Transverse colon (tissue), 4 donors: ENCODE results near the gene DTNBP1. TPM values are rescaled to one million over a fixed set of nuclear protein-coding genes. Genes with fewer than 3 reads are reported as not detected.
A peak's percentile ranks its signal among the peaks of the same experiment; 100 is the strongest.

Experiments used
- DNase-seq: peaks from one replicate; pipeline ENCODE4 v3.0.0-alpha.2; 2019
- H3K27ac ChIP-seq, 4 donors: fragments of 200-600 bp; sonication (generic); 2 replicates each; pipeline ENCODE4 v1.5.1; 2016 to 2018; ENCODE audit warnings: inconsistent platforms in 4 of 4
- H3K27me3 ChIP-seq: fragments of 200-600 bp; sonication (generic); 2 replicates; pipeline ENCODE4 v1.5.1; 2017; ENCODE audit warnings: inconsistent platforms
- H3K36me3 ChIP-seq, 4 donors: fragments of 200-600 bp; sonication (generic); 2 replicates each; pipeline ENCODE4 v1.5.1; 2017 to 2019; ENCODE audit warnings: inconsistent platforms in 4 of 4
- H3K4me1 ChIP-seq, 4 donors: fragments of 200-600 bp; sonication (generic); 2 replicates each; pipeline ENCODE4 v1.5.1; 2017 to 2020; ENCODE audit warnings: inconsistent platforms in 4 of 4
- H3K4me3 ChIP-seq, 4 donors: fragments of 200-600 bp; sonication (generic); 1 replicate in 1 of 4; 2 replicates in 3 of 4; pipeline versions ENCODE4 v1.5.1 to v1.6.1; 2017 to 2019; ENCODE audit warnings: inconsistent platforms in 4 of 4
- H3K9me3 ChIP-seq, 2 donors: fragments of 200-600 bp; sonication (generic); 2 replicates each; pipeline ENCODE4 v1.5.1; 2017 to 2019; ENCODE audit warnings: inconsistent platforms in 2 of 2
- EP300 ChIP-seq: sonication (generic); formaldehyde crosslinking; IDR thresholded peaks from one replicate; pipeline ENCODE4 v1.6.1; 2017; ENCODE audit warnings: antibody characterized with exemption, low read depth
- POLR2A ChIP-seq: fragments of 450-650 bp; IDR thresholded peaks from one replicate; pipeline ENCODE4 v1.6.1; 2016; ENCODE audit warnings: antibody characterized with exemption, mild to moderate bottlenecking, moderate library complexity
- POLR2AphosphoS5 ChIP-seq, 3 donors: sonication (generic); formaldehyde crosslinking; IDR thresholded peaks; one replicate each; pipeline ENCODE4 v1.6.1; 2016; ENCODE audit warnings: antibody characterized with exemption in 3 of 3
- WGBS, 2 donors: methylation state at CpG; one replicate each; pipeline ENCODE4 v1.1.5; 2018; ENCODE audit warnings: low coverage in 1 of 2; 5-methylcytosine and 5-hydroxymethylcytosine counted together
- in situ Hi-C, 4 donors: fragments of 200-750 bp; cut with MboI; loops; one replicate each; pipeline versions ENCODE4 v1.15.0 to v1.15.1; 2017; ENCODE audit warnings: low sequenced_read_pairs in 3 of 4, low pct_ligation_motif_present in 1 of 4, low pct_unique_long_range_greater_than_20kb in 1 of 4
- intact Hi-C: fragments of 100-400 bp; cut with DNase I; formaldehyde crosslinking; loops from one replicate; pipeline ENCODE4 v1.15.1; 2023; ENCODE audit warnings: low total_unique reads
- total RNA-seq, 4 donors: library from RNA; depleted of rRNA; stranded (reverse); fragments of >200 nt; gene quantifications; one replicate each; pipeline ENCODE4 v1.1.0, GENCODE V29; 2016
- TF ChIP-seq, protein P1 (sequence below), 5 experiments: fragments of 200-600 bp in 3 of 5; fragments of 450-650 bp in 2 of 5; sonication (generic) in 3 of 5; IDR thresholded peaks; 1 replicate in 2 of 5; 2 replicates in 3 of 5; pipeline ENCODE4 v1.5.1; 2016 to 2017; ENCODE audit warnings: antibody characterized with exemption in 5 of 5, inconsistent platforms in 3 of 5, mild to moderate bottlenecking in 2 of 5, moderate library complexity in 1 of 5

Gene DTNBP1
- total RNA-seq, 4 donors from 2014 or later = 6.0 to 20.3 (median 16.0) TPM

DNA sequence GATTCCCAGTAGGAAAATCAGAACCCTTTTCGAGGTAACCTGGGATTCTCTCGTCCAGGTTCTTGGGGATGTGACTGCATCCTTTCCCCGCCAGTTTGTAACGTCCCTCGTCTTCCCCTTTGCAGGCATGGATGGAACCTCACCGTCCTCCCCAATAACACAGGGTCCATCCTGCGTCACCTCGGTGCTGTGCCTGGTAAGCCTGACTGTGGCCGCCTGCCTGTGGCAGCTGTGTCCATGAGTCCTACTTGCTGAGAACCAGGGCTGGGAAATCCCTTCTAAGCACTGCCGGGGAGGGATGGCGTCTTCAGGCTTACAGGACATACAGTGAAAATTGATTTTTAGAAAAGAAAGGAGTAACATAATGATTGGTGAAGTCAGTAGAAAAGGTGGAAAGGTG is 155.6 kb downstream of the DTNBP1 start:
- no peak overlapping the region for H3K27ac ChIP-seq
- in situ Hi-C loops (loop anchor here in 1 of 4 donors (25.0 kb wide), 1 partner anchor 105 kb away; no protein-coding TSS in a partner anchor), intact Hi-C loops (loop anchor here (10.0 kb wide), 1 partner anchor 118 kb away; no protein-coding TSS in a partner anchor)
- 97% methylated on average over 11 of the region's 11 CpGs; no CpG with 5 or more reads in 1 of the 2 donors for WGBS, 2 donors
- no peak overlapping the region for H3K4me3 ChIP-seq
- DNase-seq = no peak
- H3K9me3 ChIP-seq = no peaks in the 10 kb centered on the region
- H3K27me3 ChIP-seq = no peaks in the 10 kb centered on the region
- H3K4me1 ChIP-seq = peaks cover 5 to 22% (median 7%) of the 10 kb centered on the region in 4 donors
- H3K36me3 ChIP-seq = peaks cover 0 to 12% (median 3%) of the 10 kb centered on the region in 4 donors
- no peak for TF ChIP-seq POLR2A
- no peak for TF ChIP-seq POLR2AphosphoS5 (IDR thresholded peaks at IDR 0.05)
- TF ChIP-seq, protein P1, sequence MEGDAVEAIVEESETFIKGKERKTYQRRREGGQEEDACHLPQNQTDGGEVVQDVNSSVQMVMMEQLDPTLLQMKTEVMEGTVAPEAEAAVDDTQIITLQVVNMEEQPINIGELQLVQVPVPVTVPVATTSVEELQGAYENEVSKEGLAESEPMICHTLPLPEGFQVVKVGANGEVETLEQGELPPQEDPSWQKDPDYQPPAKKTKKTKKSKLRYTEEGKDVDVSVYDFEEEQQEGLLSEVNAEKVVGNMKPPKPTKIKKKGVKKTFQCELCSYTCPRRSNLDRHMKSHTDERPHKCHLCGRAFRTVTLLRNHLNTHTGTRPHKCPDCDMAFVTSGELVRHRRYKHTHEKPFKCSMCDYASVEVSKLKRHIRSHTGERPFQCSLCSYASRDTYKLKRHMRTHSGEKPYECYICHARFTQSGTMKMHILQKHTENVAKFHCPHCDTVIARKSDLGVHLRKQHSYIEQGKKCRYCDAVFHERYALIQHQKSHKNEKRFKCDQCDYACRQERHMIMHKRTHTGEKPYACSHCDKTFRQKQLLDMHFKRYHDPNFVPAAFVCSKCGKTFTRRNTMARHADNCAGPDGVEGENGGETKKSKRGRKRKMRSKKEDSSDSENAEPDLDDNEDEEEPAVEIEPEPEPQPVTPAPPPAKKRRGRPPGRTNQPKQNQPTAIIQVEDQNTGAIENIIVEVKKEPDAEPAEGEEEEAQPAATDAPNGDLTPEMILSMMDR (IDR thresholded peaks at IDR 0.05) = no peak
- TF ChIP-seq EP300 = no peak

- in situ Hi-C loops (loop anchor here in 1 of 4 donors (25.0 kb wide), 1 partner anchor 106 kb away; no protein-coding TSS in a partner anchor), intact Hi-C loops (loop anchor here (10.0 kb wide), 1 partner anchor 119 kb away; no protein-coding TSS in a partner anchor)
- no peak for DNase-seq
- no peaks in the 10 kb centered on the region for H3K27me3 ChIP-seq
- WGBS, 2 donors = 88% methylated on average over 7 of the region's 7 CpGs; no CpG with 5 or more reads in 1 of the 2 donors
- H3K27ac ChIP-seq = peak overlapping the region in 1 of 4 donors; percentile 66
- H3K4me3 ChIP-seq = no peak overlapping the region
- TF ChIP-seq EP300 (no peak), POLR2A (no peak), POLR2AphosphoS5 (IDR thresholded peaks at IDR 0.05) (no peak)
- TF ChIP-seq, protein P1 (IDR thresholded peaks at IDR 0.05) = no peak
- H3K36me3 ChIP-seq = peaks cover 0 to 11% (median 0%) of the 10 kb centered on the region in 4 donors
- H3K9me3 ChIP-seq = no peaks in the 10 kb centered on the region
- H3K4me1 ChIP-seq = peaks cover 5 to 28% (median 7%) of the 10 kb centered on the region in 4 donors
Observed at GRCh38 chr6:15506066-15506465, 156.8 kb downstream of the DTNBP1 start.

DNA sequence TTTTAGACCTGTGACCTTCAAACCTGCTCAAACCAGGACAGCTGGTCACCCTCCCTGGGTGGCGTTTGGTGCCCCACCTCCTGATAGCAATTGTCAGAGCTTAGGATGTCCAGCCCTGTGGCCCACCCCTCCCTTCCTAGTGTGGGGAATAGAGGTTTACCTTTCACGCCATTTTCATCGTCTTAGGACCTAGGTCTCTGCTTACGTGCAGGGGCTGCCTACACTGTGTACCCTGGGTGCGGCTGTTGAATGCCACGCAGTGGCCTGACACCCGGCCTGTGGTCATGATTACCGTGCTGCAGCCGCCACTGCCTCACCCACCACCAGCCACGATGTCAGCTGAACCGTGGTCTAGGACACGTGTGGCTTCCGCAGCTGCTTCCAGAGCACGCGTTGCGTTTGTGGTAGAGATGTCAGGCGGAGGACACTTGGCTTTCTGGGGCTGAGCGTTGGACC is 157.3 kb downstream of the DTNBP1 start:
- peaks cover 5 to 28% (median 7%) of the 10 kb centered on the region in 4 donors for H3K4me1 ChIP-seq
- TF ChIP-seq POLR2AphosphoS5 (IDR thresholded peaks at IDR 0.05) = no peak
- TF ChIP-seq EP300 = no peak
- TF ChIP-seq POLR2A = no peak
- TF ChIP-seq, protein P1 (IDR thresholded peaks at IDR 0.05) = no peak
- 90% methylated on average over 15 of the region's 18 CpGs; no CpG with 5 or more reads in 1 of the 2 donors for WGBS, 2 donors
- intact Hi-C loops = loop anchor here (10.0 kb wide), 1 partner anchor 119 kb away; no protein-coding TSS in a partner anchor
- H3K4me3 ChIP-seq = peak overlapping the region in 1 of 4 donors; percentile 3
- H3K27ac ChIP-seq = peak overlapping the region; percentile 63 to 78 (median 66)
- in situ Hi-C loops = loop anchor here in 1 of 4 donors (25.0 kb wide), 1 partner anchor 107 kb away; no protein-coding TSS in a partner anchor
- H3K9me3 ChIP-seq = no peaks in the 10 kb centered on the region
- peak; percentile 8 for DNase-seq
- H3K27me3 ChIP-seq = no peaks in the 10 kb centered on the region
- peaks cover 0 to 14% (median 0%) of the 10 kb centered on the region in 4 donors for H3K36me3 ChIP-seq

GRCh38 chr6:15504581-15505350 is 158.1 kb downstream of the DTNBP1 start:
- H3K27me3 ChIP-seq = no peaks in the 10 kb centered on the region
- in situ Hi-C loops (loop anchor here in 1 of 4 donors (25.0 kb wide), 1 partner anchor 108 kb away; no protein-coding TSS in a partner anchor), intact Hi-C loops (loop anchor here (10.0 kb wide), 1 partner anchor 120 kb away; no protein-coding TSS in a partner anchor)
- peak overlapping the region in 2 of 4 donors; percentile 3 to 6 for H3K4me3 ChIP-seq
- TF ChIP-seq POLR2AphosphoS5 (IDR thresholded peaks at IDR 0.05) = peak; percentile 9 to 57 (median 40)
- TF ChIP-seq, protein P1 (IDR thresholded peaks at IDR 0.05) = no peak
- peak; percentile 48 for DNase-seq
- H3K27ac ChIP-seq = peak overlapping the region; percentile 63 to 78 (median 66)
- peaks cover 5 to 28% (median 7%) of the 10 kb centered on the region in 4 donors for H3K4me1 ChIP-seq
- WGBS, 2 donors = 61 to 78% methylated on average over 10 to 26 of the region's 26 CpGs
- H3K36me3 ChIP-seq = peaks cover 0 to 14% (median 0%) of the 10 kb centered on the region in 4 donors
- no peaks in the 10 kb centered on the region for H3K9me3 ChIP-seq
